ENCODE results near the gene PHKA2.

PHKA2 gene

GRCh38 chrX:18886344-18887161 is 97.4 kb downstream of the PHKA2 start:
- H3K9ac ChIP-seq: no peak overlapping the region
- no peak overlapping the region; the same call in 1 of the 2 replicates for H2AFZ ChIP-seq (ENCODE audit: low read depth)
- no peak overlapping the region for H3K4me3 ChIP-seq (IDR thresholded peaks at IDR 0.05; ENCODE audit: insufficient read depth, low read depth, low read length)
- H4K20me1 ChIP-seq (ENCODE audit: insufficient read depth): no peaks in the 10 kb centered on the region
- no peaks in the 10 kb centered on the region for H3K27me3 ChIP-seq (ENCODE audit: insufficient read depth, low read depth)
- TF ChIP-seq, protein P1, sequence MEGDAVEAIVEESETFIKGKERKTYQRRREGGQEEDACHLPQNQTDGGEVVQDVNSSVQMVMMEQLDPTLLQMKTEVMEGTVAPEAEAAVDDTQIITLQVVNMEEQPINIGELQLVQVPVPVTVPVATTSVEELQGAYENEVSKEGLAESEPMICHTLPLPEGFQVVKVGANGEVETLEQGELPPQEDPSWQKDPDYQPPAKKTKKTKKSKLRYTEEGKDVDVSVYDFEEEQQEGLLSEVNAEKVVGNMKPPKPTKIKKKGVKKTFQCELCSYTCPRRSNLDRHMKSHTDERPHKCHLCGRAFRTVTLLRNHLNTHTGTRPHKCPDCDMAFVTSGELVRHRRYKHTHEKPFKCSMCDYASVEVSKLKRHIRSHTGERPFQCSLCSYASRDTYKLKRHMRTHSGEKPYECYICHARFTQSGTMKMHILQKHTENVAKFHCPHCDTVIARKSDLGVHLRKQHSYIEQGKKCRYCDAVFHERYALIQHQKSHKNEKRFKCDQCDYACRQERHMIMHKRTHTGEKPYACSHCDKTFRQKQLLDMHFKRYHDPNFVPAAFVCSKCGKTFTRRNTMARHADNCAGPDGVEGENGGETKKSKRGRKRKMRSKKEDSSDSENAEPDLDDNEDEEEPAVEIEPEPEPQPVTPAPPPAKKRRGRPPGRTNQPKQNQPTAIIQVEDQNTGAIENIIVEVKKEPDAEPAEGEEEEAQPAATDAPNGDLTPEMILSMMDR (conservative IDR thresholded peaks at IDR 0.05; ENCODE audit: low read depth, low read length): peak; percentile 38; the same call in 1 of the 2 replicates
- H3K4me1 ChIP-seq (ENCODE audit: low read depth, poor library complexity, severe bottlenecking): no peaks in the 10 kb centered on the region
- H3K79me2 ChIP-seq (ENCODE audit: insufficient read depth, low read depth): no peaks in the 10 kb centered on the region
- H3K4me2 ChIP-seq: 0 out of 2 replicates have a peak overlapping the region, but pooled peaks have one; percentile 4
- no peak overlapping the region for H3K27ac ChIP-seq
- H3K36me3 ChIP-seq (ENCODE audit: insufficient read depth): no peaks in the 10 kb centered on the region

DNA sequence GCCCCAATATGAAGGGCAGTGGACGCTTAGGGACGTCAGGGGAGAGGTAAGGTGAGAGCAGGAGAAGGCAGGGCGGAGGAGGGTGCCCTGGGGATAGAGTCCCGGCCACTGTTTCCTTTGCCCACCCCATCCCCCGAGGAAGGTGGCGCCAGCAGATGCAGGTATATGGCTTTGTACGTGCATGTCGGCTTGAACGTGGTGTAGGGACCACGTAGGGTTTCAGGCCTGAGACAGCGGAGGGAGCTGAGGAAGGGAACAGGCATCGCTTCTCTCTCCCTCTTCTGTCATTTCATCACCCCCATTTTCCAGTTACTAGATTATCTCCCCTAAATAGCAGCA is 97.9 kb downstream of the PHKA2 start:
- no peak overlapping the region for H3K9ac ChIP-seq
- H3K4me2 ChIP-seq: 0 out of 2 replicates have a peak overlapping the region, but pooled peaks have one; percentile 4
- H3K79me2 ChIP-seq (ENCODE audit: insufficient read depth, low read depth): no peaks in the 10 kb centered on the region
- H2AFZ ChIP-seq (ENCODE audit: low read depth): no peak overlapping the region
- no peak overlapping the region for H3K4me3 ChIP-seq (IDR thresholded peaks at IDR 0.05; ENCODE audit: insufficient read depth, low read depth, low read length)
- H3K27me3 ChIP-seq (ENCODE audit: insufficient read depth, low read depth): no peaks in the 10 kb centered on the region
- H3K27ac ChIP-seq: no peak overlapping the region
- H3K36me3 ChIP-seq (ENCODE audit: insufficient read depth): no peaks in the 10 kb centered on the region
- H4K20me1 ChIP-seq (ENCODE audit: insufficient read depth): no peaks in the 10 kb centered on the region
- TF ChIP-seq, protein P1 (conservative IDR thresholded peaks at IDR 0.05; ENCODE audit: low read depth, low read length): no peak
- no peaks in the 10 kb centered on the region for H3K4me1 ChIP-seq (ENCODE audit: low read depth, poor library complexity, severe bottlenecking)

- Histone ChIP-seq H3K4me2 (no peak overlapping the region), H3K27ac (no peak overlapping the region), H3K4me3 (IDR thresholded peaks at IDR 0.05; ENCODE audit: insufficient read depth, low read depth, low read length) (no peak overlapping the region), H2AFZ (ENCODE audit: low read depth) (no peak overlapping the region), H3K4me1 (ENCODE audit: low read depth, poor library complexity, severe bottlenecking) (no peaks in the 10 kb centered on the region), H3K9ac (no peak overlapping the region), H3K27me3 (ENCODE audit: insufficient read depth, low read depth) (no peaks in the 10 kb centered on the region), H4K20me1 (ENCODE audit: insufficient read depth) (no peaks in the 10 kb centered on the region), H3K36me3 (ENCODE audit: insufficient read depth) (no peaks in the 10 kb centered on the region), H3K79me2 (ENCODE audit: insufficient read depth, low read depth) (no peaks in the 10 kb centered on the region)
- TF ChIP-seq, protein P1 (conservative IDR thresholded peaks at IDR 0.05; ENCODE audit: low read depth, low read length): no peak
These were observed 98.4 kb downstream of the PHKA2 start for GRCh38 chrX:18885328-18886004.

DNA sequence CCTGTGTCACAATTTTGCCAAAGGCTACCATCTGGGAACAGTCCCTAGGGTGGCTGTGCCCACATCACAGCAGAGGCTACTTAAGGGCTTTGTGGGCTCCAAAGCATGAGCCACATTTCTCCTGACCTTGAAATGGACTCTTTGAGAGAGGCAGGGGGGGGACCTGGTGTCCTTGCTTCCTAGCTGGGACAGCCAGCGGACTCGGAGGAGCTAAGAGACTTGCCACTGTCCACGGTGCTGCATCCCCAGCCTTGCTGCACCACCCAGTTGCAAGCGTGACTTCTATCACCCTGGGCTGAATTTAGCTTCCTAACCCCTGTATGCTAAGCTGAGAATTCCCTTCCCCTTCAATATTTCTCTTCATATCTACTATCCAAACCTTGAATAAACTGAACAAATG is 99.0 kb downstream of the PHKA2 start:
- H3K27me3 ChIP-seq (ENCODE audit: insufficient read depth, low read depth): no peaks in the 10 kb centered on the region
- H3K4me1 ChIP-seq (ENCODE audit: low read depth, poor library complexity, severe bottlenecking): no peaks in the 10 kb centered on the region
- H3K27ac ChIP-seq: no peak overlapping the region
- H2AFZ ChIP-seq (ENCODE audit: low read depth): no peak overlapping the region
- H3K36me3 ChIP-seq (ENCODE audit: insufficient read depth): no peaks in the 10 kb centered on the region
- H4K20me1 ChIP-seq (ENCODE audit: insufficient read depth): no peaks in the 10 kb centered on the region
- no peak overlapping the region for H3K4me3 ChIP-seq (IDR thresholded peaks at IDR 0.05; ENCODE audit: insufficient read depth, low read depth, low read length)
- no peaks in the 10 kb centered on the region for H3K79me2 ChIP-seq (ENCODE audit: insufficient read depth, low read depth)
- TF ChIP-seq, protein P1 (conservative IDR thresholded peaks at IDR 0.05; ENCODE audit: low read depth, low read length): no peak
- H3K4me2 ChIP-seq: no peak overlapping the region
- H3K9ac ChIP-seq: no peak overlapping the region
